K562 (cell line): ENCODE results near the gene SRCIN1. TPM values are rescaled to one million over a fixed set of nuclear protein-coding genes. Genes with fewer than 3 reads are reported as not detected.
A peak's percentile ranks its signal among the peaks of the same experiment; 100 is the strongest.
"Not testable (repeated sequence)": the region's sequence is repeated elsewhere in the genome, so short reads cannot be mapped to it uniquely, and the experiment has no call there.

Experiments used
- ATAC-seq: fragments of 200-7000 bp; cut with Tn5 transposase; 3 replicates; pipeline ENCODE4 v1.9.1; 2020; ENCODE audit warnings: moderate library complexity
- BruUV-seq: library from RNA; stranded (reverse); fragments of 400-500 nt; replicated peaks from 2 replicates; lab custom pipeline; 2021; lab: Mats Ljungman, UMichigan
- CTCF ChIA-PET: fragments of 300-600 bp; formaldehyde crosslinking; extraction: SDS; loops from one replicate; lab custom pipeline; 2021; ENCODE audit warnings: low intra/inter-chr PET ratio; lab: Yijun Ruan, JAX
- POLR2A ChIA-PET: fragments of 300-600, 350-650 bp; sonication (Branson Sonifier 250); formaldehyde crosslinking; extraction: SDS; loops from one replicate; lab custom pipeline; 2021; ENCODE audit warnings: antibody characterized with exemption, inconsistent platforms; lab: Yijun Ruan, JAX
- DNase-seq, 4 experiments: peaks; one replicate each; pipeline versions ENCODE4 v3.0.0 to v3.0.0-alpha.2; 2011 to 2018; ENCODE audit warnings: low spot score in 3 of 4, mixed read lengths in 3 of 4; ENCODE audit errors: extremely low read depth in 1 of 4
- FAIRE-seq: peaks from 2 replicates; lab custom pipeline; 2011; peaks lifted over from hg19 to GRCh38; lab: Jason Lieb, UNC
- H2AFZ ChIP-seq: 2 replicates; pipeline ENCODE4 v1.6.0; 2011; ENCODE audit warnings: low read depth, low read length, control low read depth, inconsistent platforms
- H3K27ac ChIP-seq: fragments of 200-600 bp; 3 replicates; pipeline ENCODE4 v1.8.0; 2011; ENCODE audit warnings: low read depth, mild to moderate bottlenecking, control low read depth, inconsistent platforms, low read length, moderate library complexity, mixed read lengths; ENCODE audit errors: extremely low read depth
- H3K27me3 ChIP-seq, 2 experiments: fragments of 300-600 bp in 1 of 2; 2 replicates in 1 of 2; 3 replicates in 1 of 2; pipeline versions ENCODE4 v1.6.0 to v1.8.0; 2011; ENCODE audit warnings: inconsistent platforms in 2 of 2, low read length in 2 of 2, mild to moderate bottlenecking in 1 of 2, mixed read lengths in 1 of 2, moderate library complexity in 1 of 2; ENCODE audit not compliant: control insufficient read depth in 2 of 2, insufficient read depth in 2 of 2
- H3K36me3 ChIP-seq: fragments of 300-600 bp; 3 replicates; pipeline ENCODE4 v1.8.0; 2011; ENCODE audit warnings: mild to moderate bottlenecking, low read length, inconsistent platforms; ENCODE audit not compliant: control insufficient read depth, insufficient read depth
- H3K4me1 ChIP-seq, 2 experiments: fragments of 200-600 bp in 1 of 2; replicated peaks in 1 of 2; 2 replicates in 1 of 2; 3 replicates in 1 of 2; pipeline versions ENCODE4 v1.5.1 to v1.8.0; 2011; ENCODE audit warnings: inconsistent platforms in 2 of 2, low read length in 2 of 2, mild to moderate bottlenecking in 1 of 2, mixed read lengths in 1 of 2, moderate library complexity in 1 of 2; ENCODE audit not compliant: control insufficient read depth in 2 of 2, insufficient read depth in 2 of 2
- H3K4me2 ChIP-seq: 2 replicates; pipeline ENCODE4 v1.6.1; 2011; ENCODE audit warnings: low read length, control low read depth, inconsistent platforms, mixed read lengths; ENCODE audit not compliant: insufficient read depth
- H3K4me3 ChIP-seq: fragments of 200-600 bp; sonication (generic), shearing (Covaris generic); 2 replicates; pipeline ENCODE4 v1.5.1; 2016; ENCODE audit warnings: control low read depth, inconsistent platforms
- H3K79me2 ChIP-seq: fragments of 200-600 bp; 3 replicates; pipeline ENCODE4 v1.8.0; 2011; ENCODE audit warnings: low read length, inconsistent platforms; ENCODE audit not compliant: control insufficient read depth, insufficient read depth
- H3K9ac ChIP-seq, 2 experiments: 2 replicates each; pipeline versions ENCODE4 v1.6.0 to v1.6.1; 2011; ENCODE audit warnings: low read depth in 2 of 2, low read length in 2 of 2, control low read depth in 1 of 2, inconsistent platforms in 1 of 2, mild to moderate bottlenecking in 1 of 2, mixed read lengths in 1 of 2; ENCODE audit not compliant: insufficient read depth in 1 of 2
- H3K9me1 ChIP-seq: one replicate; pipeline ENCODE4 v1.6.0; 2011; ENCODE audit warnings: inconsistent platforms, mild to moderate bottlenecking, low read length, moderate library complexity; ENCODE audit not compliant: control insufficient read depth, insufficient read depth
- H3K9me3 ChIP-seq: replicated peaks from 2 replicates; pipeline ENCODE4 v1.5.1; 2011; ENCODE audit warnings: low read depth, low read length, inconsistent platforms; ENCODE audit not compliant: control insufficient read depth, insufficient read depth
- H4K20me1 ChIP-seq: replicated peaks from 2 replicates; pipeline ENCODE4 v1.6.1; 2011; ENCODE audit warnings: low read length, inconsistent platforms, mixed read lengths; ENCODE audit not compliant: control insufficient read depth, insufficient read depth
- CTCF ChIP-seq, 3 experiments: IDR thresholded peaks in 2 of 3; conservative IDR thresholded peaks in 1 of 3; 2 replicates each; pipeline ENCODE4 v1.5.1; 2011 to 2012; ENCODE audit warnings: low read length in 3 of 3, mild to moderate bottlenecking in 3 of 3, control low read depth in 2 of 3, improper control_type of control experiment in 1 of 3, inconsistent platforms in 1 of 3, low read depth in 1 of 3, mixed read lengths in 1 of 3, moderate library complexity in 1 of 3; ENCODE audit not compliant: insufficient read depth in 2 of 3
- FOXA1 ChIP-seq: fragments of 450-650 bp; IDR thresholded peaks from 2 replicates; pipeline ENCODE4 v1.6.1; 2016; ENCODE audit warnings: mild to moderate bottlenecking, borderline replicate concordance
- MNT ChIP-seq, 2 experiments: fragments of 450-650 bp; conservative IDR thresholded peaks; 2 replicates each; pipeline ENCODE4 v1.6.1; 2017; ENCODE audit warnings: mild to moderate bottlenecking in 2 of 2, moderate library complexity in 2 of 2
- ZNF592 ChIP-seq: fragments of 450-650 bp; IDR thresholded peaks from 2 replicates; pipeline ENCODE4 v1.6.1; 2017; ENCODE audit warnings: antibody characterized with exemption, mild to moderate bottlenecking
- WGBS: fragments of 100-300 bp; shearing (Covaris generic); methylation state at CpG from one replicate; pipeline ENCODE4 v1.1.6; 2016; ENCODE audit warnings: low coverage, mixed read lengths; ENCODE audit not compliant: insufficient coverage; ENCODE audit errors: missing lambda C conversion rate; 5-methylcytosine and 5-hydroxymethylcytosine counted together
- in situ Hi-C: fragments of 300-500 bp; cut with MboI; formaldehyde crosslinking; loops from 4 replicates; pipeline ENCODE4 v1.15.0; 2018; ENCODE audit warnings: inconsistent platforms, mixed read lengths
- intact Hi-C: fragments of 100-400 bp; cut with micrococcal nuclease; formaldehyde crosslinking; loops from 2 replicates; pipeline ENCODE4 v1.14.2; 2022
- polyA plus RNA-seq, 8 experiments: library from polyadenylated mRNA; depleted of rRNA in 4 of 8; stranded (reverse) in 5 of 8; unstranded in 3 of 8; fragments of >200 nt; fragmentation: Nextera tagmentation in 2 of 8; fragmentation: Illumina TruSeq in 1 of 8; extraction: Ambion mirVana in 2 of 8; extraction: Trizol in 1 of 8; gene quantifications; 2 replicates each; pipeline versions ENCODE4 v1.2.1 to v1.2.3, GENCODE V29; 2011 to 2014; ENCODE audit warnings: inconsistent platforms in 1 of 8, missing spikeins in 1 of 8
- total RNA-seq, 7 experiments: library from RNA; depleted of rRNA in 6 of 7; stranded (reverse); fragments of >200 nt in 6 of 7; fragmentation: Illumina TruSeq in 2 of 7; extraction: Trizol in 2 of 7; gene quantifications; 2 replicates each; pipeline versions ENCODE4 v1.2.1 to v1.2.3, GENCODE V29; 2011 to 2021; ENCODE audit warnings: low replicate concordance in 1 of 7

SRCIN1 gene
- total and polyA plus RNA-seq, 9 of the 15 experiments (the other 6 are each of a cell fraction or from before 2014, with no cell fraction given): 0.09 to 0.33 (median 0.13) TPM; not detected in 6

- ChIA-PET POLR2A (interaction anchor here (0.6 kb wide), 2 partner anchors 86 to 96 kb away, joined by 3 read pairs; no protein-coding TSS in a partner anchor), CTCF (no interaction called here)
- Histone ChIP-seq H3K9ac (no peak overlapping the region), H4K20me1 (no peaks in the 10 kb centered on the region), H3K27me3 (peaks cover 0 to 9% of the 10 kb centered on the region in 2 experiments; a peak in 2 of 5 replicates), H3K9me1 (no peaks in the 10 kb centered on the region), H3K4me1 (peaks cover 0 to 5% of the 10 kb centered on the region in 2 experiments; a peak in 3 of 5 replicates), H3K9me3 (no peaks in the 10 kb centered on the region), H3K79me2 (no peaks in the 10 kb centered on the region), H3K36me3 (no peaks in the 10 kb centered on the region), H3K4me2 (no peak overlapping the region), H3K27ac (no peak overlapping the region), H2AFZ (no peak overlapping the region), H3K4me3 (no peak overlapping the region)
- DNase-seq (no peak), FAIRE-seq (no peak), ATAC-seq (no peak)
- intact Hi-C loops (no loop called here), in situ Hi-C loops (no loop called here)
- WGBS: 11% methylated on average over 6 of the region's 14 CpGs
- BruUV-seq: no TSS peak
- no peak for TF ChIP-seq FOXA1
- TF ChIP-seq CTCF (IDR thresholded peaks at IDR 0.05 in 2 of 3, conservative IDR thresholded peaks at IDR 0.05 in 1 of 3; ENCODE audit: insufficient read depth in 2 of 3, low read depth in 1 of 3, low read length in 3 of 3): 0 out of 6 replicates have a peak, but pooled peaks of 1 of the 3 experiments have one; percentile 11
- TF ChIP-seq MNT (conservative IDR thresholded peaks at IDR 0.05): no peak
- TF ChIP-seq ZNF592: no peak
These were observed 107.4 kb downstream of the SRCIN1 start for GRCh38 chr17:38498353-38498752.

- 9% methylated on average over 8 of the region's 10 CpGs for WGBS
- H3K27me3 ChIP-seq, H3K9me1 ChIP-seq, H3K4me1 ChIP-seq, H2AFZ ChIP-seq, DNase-seq, in situ Hi-C loops, CTCF ChIA-PET, intact Hi-C loops, H3K9me3 ChIP-seq, FAIRE-seq, BruUV-seq, H3K4me2 ChIP-seq, H3K36me3 ChIP-seq, H3K9ac ChIP-seq, H3K79me2 ChIP-seq, H3K27ac ChIP-seq, ATAC-seq, H3K4me3 ChIP-seq, H4K20me1 ChIP-seq: not testable (repeated sequence)
- POLR2A ChIA-PET: interaction anchor here (0.6 kb wide), 1 partner anchor 86 kb away, joined by 3 read pairs; no protein-coding TSS in a partner anchor
These were observed 108.1 kb downstream of the SRCIN1 start for GRCh38 chr17:38497656-38498055.
